Stimulated activated CD4-positive, alpha-beta T cell treated with anti-CD3 and anti-CD28 coated beads, TNF-alpha, amount 100 ng/mL, for 1 hour (primary cell): ENCODE data around the gene GALK1.
A peak's percentile ranks its signal among the peaks of the same experiment; 100 is the strongest.
"Not testable (repeated sequence)": the region's sequence is repeated elsewhere in the genome, so short reads cannot be mapped to it uniquely, and the experiment has no call there.

ENCODE experiments used
- DNase-seq, 3 donors: peaks; one replicate each; pipeline ENCODE4 v3.0.0-alpha.2; 2020; ENCODE audit warnings: low read depth in 3 of 3, low spot score in 1 of 3

The GALK1 gene

GRCh38 chr17:75764711-75765421 is at the start of gene GALK1:
Gene GALK1, minus strand, starts transcription at chr17:75765192. Its CDS starts 56 bp downstream, at chr17:75765136.
- DNase-seq: peak; percentile 48 to 59 (median 55)

- no peak for DNase-seq
Observed at GRCh38 chr17:75814021-75814395, 49.0 kb upstream of the GALK1 start.

- DNase-seq: no peak
Observed at GRCh38 chr17:75813081-75814020, 48.4 kb upstream of the GALK1 start.

- no peak for DNase-seq
Observed at GRCh38 chr17:75812096-75813013, 47.4 kb upstream of the GALK1 start.

GRCh38 chr17:75811174-75811573 is 46.2 kb upstream of the GALK1 start:
- no peak for DNase-seq

- DNase-seq: not testable (repeated sequence)
Observed at GRCh38 chr17:75810756-75811155, 45.8 kb upstream of the GALK1 start.

- no peak for DNase-seq
Observed at GRCh38 chr17:75810216-75810615, 45.2 kb upstream of the GALK1 start.

GRCh38 chr17:75809631-75810111 is 44.7 kb upstream of the GALK1 start:
- DNase-seq: no peak

GRCh38 chr17:75808905-75809621 is 44.1 kb upstream of the GALK1 start:
- DNase-seq: no peak

- DNase-seq: no peak
Observed at GRCh38 chr17:75808549-75808904, 43.5 kb upstream of the GALK1 start.

GRCh38 chr17:75807861-75808260 is 42.9 kb upstream of the GALK1 start:
- no peak for DNase-seq

GRCh38 chr17:75806822-75807500 is 42.0 kb upstream of the GALK1 start:
- no peak for DNase-seq

- DNase-seq: no peak
Observed at GRCh38 chr17:75803883-75804282, 38.9 kb upstream of the GALK1 start.

- no peak for DNase-seq
Observed at GRCh38 chr17:75799402-75799801, 34.4 kb upstream of the GALK1 start.

GRCh38 chr17:75795820-75796607 is 31.0 kb upstream of the GALK1 start:
- DNase-seq: no peak

- no peak for DNase-seq
Observed at GRCh38 chr17:75793460-75793859, 28.5 kb upstream of the GALK1 start.

- DNase-seq: no peak
Observed at GRCh38 chr17:75791254-75791653, 26.3 kb upstream of the GALK1 start.

GRCh38 chr17:75785016-75785890 is 20.3 kb upstream of the GALK1 start:
- peak in 2 of 3 donors; percentile 71 to 79 for DNase-seq
